Right lobe of liver (tissue), 4 donors: ENCODE results near the gene CLIP2.

Source experiments
- POLR2A ChIP-seq: fragments of 450-650 bp; IDR thresholded peaks from one replicate; pipeline ENCODE4 v1.6.1; 2017; ENCODE audit warnings: antibody characterized with exemption, mild to moderate bottlenecking
- TF ChIP-seq, protein P1 (sequence below), 4 donors: fragments of 200-600 bp in 3 of 4; fragments of 450-650 bp in 1 of 4; IDR thresholded peaks; one replicate each; pipeline versions ENCODE4 v1.5.1 to v1.8.0; 2016 to 2022; ENCODE audit warnings: antibody characterized with exemption in 4 of 4, mild to moderate bottlenecking in 2 of 4
- donor health status: DM: no; HTN: no; CAD: no.
- donor health status: DM: no; HTN: no; CAD: no.
- donor health status: DM: no; HTN: yes; CAD: no.

- TF ChIP-seq, protein P1, sequence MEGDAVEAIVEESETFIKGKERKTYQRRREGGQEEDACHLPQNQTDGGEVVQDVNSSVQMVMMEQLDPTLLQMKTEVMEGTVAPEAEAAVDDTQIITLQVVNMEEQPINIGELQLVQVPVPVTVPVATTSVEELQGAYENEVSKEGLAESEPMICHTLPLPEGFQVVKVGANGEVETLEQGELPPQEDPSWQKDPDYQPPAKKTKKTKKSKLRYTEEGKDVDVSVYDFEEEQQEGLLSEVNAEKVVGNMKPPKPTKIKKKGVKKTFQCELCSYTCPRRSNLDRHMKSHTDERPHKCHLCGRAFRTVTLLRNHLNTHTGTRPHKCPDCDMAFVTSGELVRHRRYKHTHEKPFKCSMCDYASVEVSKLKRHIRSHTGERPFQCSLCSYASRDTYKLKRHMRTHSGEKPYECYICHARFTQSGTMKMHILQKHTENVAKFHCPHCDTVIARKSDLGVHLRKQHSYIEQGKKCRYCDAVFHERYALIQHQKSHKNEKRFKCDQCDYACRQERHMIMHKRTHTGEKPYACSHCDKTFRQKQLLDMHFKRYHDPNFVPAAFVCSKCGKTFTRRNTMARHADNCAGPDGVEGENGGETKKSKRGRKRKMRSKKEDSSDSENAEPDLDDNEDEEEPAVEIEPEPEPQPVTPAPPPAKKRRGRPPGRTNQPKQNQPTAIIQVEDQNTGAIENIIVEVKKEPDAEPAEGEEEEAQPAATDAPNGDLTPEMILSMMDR (IDR thresholded peaks at IDR 0.05), result no peak
- TF ChIP-seq POLR2A, result no peak
Observed at GRCh38 chr7:74293577-74293908, 4.3 kb downstream of the CLIP2 start.
